K562 (cell line): ENCODE measurements around the gene TIMM8A. TPM values are rescaled to one million over a fixed set of nuclear protein-coding genes. Genes with fewer than 3 reads are reported as not detected.

Source experiments
- CBX5 ChIP-seq: IDR thresholded peaks from 2 replicates; pipeline ENCODE4 v1.6.1; 2014; ENCODE audit warnings: low read depth, borderline replicate concordance
- CC2D1A ChIP-seq: fragments of 450-650 bp; IDR thresholded peaks from 2 replicates; pipeline ENCODE4 v1.6.1; 2017; ENCODE audit warnings: mild to moderate bottlenecking
- FOXA3 ChIP-seq, 2 experiments: fragments of 450-650 bp in 1 of 2; sonication (generic) in 1 of 2; formaldehyde crosslinking; IDR thresholded peaks in 1 of 2; conservative IDR thresholded peaks in 1 of 2; 2 replicates each; pipeline versions ENCODE4 v1.4.0 to v1.8.0; 2020 to 2022; ENCODE audit warnings: mild to moderate bottlenecking in 2 of 2, missing genetic modification reagents in 1 of 2
- LEF1 ChIP-seq: fragments of 450-650 bp; IDR thresholded peaks from 2 replicates; pipeline ENCODE4 v1.6.1; 2016; ENCODE audit warnings: mild to moderate bottlenecking
- MTA1 ChIP-seq: fragments of 450-650 bp; IDR thresholded peaks from 2 replicates; pipeline ENCODE4 v1.6.1; 2017; ENCODE audit warnings: borderline replicate concordance
- MYBL2 ChIP-seq, 2 experiments: fragments of 450-650 bp in 1 of 2; sonication (generic) in 1 of 2; formaldehyde crosslinking in 1 of 2; IDR thresholded peaks; 2 replicates each; pipeline versions ENCODE4 v1.6.1 to v1.8.1; 2017 to 2022; ENCODE audit warnings: borderline replicate concordance in 1 of 2, inconsistent platforms in 1 of 2, low read depth in 1 of 2, mild to moderate bottlenecking in 1 of 2, missing genetic modification reagents in 1 of 2, moderate library complexity in 1 of 2
- PCBP2 ChIP-seq: fragments of 200-400 bp; formaldehyde crosslinking; IDR thresholded peaks from 2 replicates; pipeline ENCODE4 v1.6.1; 2018; ENCODE audit warnings: low read length, low read depth, mild to moderate bottlenecking, moderate library complexity; ENCODE audit not compliant: poor library complexity, severe bottlenecking
- SRF ChIP-seq, 2 experiments: fragments of 250-450, 450-650 bp in 1 of 2; sonication (Bioruptor Pico) in 1 of 2; sonication (generic) in 1 of 2; formaldehyde crosslinking; IDR thresholded peaks; 2 replicates each; pipeline versions ENCODE4 v1.5.0 to v1.5.1; 2020 to 2022; ENCODE audit warnings: mild to moderate bottlenecking in 1 of 2, missing genetic modification reagents in 1 of 2
- SRSF9 ChIP-seq: fragments of 200-400 bp; formaldehyde crosslinking; IDR thresholded peaks from 2 replicates; pipeline ENCODE4 v1.6.1; 2017; ENCODE audit warnings: low read depth, low read length, borderline replicate concordance
- TEAD2 ChIP-seq: fragments of 450-650 bp; IDR thresholded peaks from 2 replicates; pipeline ENCODE4 v1.6.1; 2016; ENCODE audit warnings: missing genetic modification characterization, control low read depth, missing compliant biosample characterization
- ZNF212 ChIP-seq: fragments of 450-650 bp; formaldehyde crosslinking; IDR thresholded peaks from 2 replicates; pipeline ENCODE4 v1.4.0; 2020; ENCODE audit warnings: mild to moderate bottlenecking
- polyA plus RNA-seq, 8 experiments: library from polyadenylated mRNA; depleted of rRNA in 4 of 8; stranded (reverse) in 5 of 8; unstranded in 3 of 8; fragments of >200 nt; fragmentation: Nextera tagmentation in 2 of 8; fragmentation: Illumina TruSeq in 1 of 8; extraction: Ambion mirVana in 2 of 8; extraction: Trizol in 1 of 8; gene quantifications; 2 replicates each; pipeline versions ENCODE4 v1.2.1 to v1.2.3, GENCODE V29; 2011 to 2014; ENCODE audit warnings: inconsistent platforms in 1 of 8, missing spikeins in 1 of 8
- total RNA-seq, 7 experiments: library from RNA; depleted of rRNA in 6 of 7; stranded (reverse); fragments of >200 nt in 6 of 7; fragmentation: Illumina TruSeq in 2 of 7; extraction: Trizol in 2 of 7; gene quantifications; 2 replicates each; pipeline versions ENCODE4 v1.2.1 to v1.2.3, GENCODE V29; 2011 to 2021; ENCODE audit warnings: low replicate concordance in 1 of 7
- TF ChIP-seq, protein P1 (sequence below): sonication (generic); formaldehyde crosslinking; IDR thresholded peaks from 2 replicates; pipeline ENCODE4 v1.8.1; 2023; ENCODE audit warnings: mild to moderate bottlenecking, missing genetic modification reagents
- TF ChIP-seq, protein P2 (sequence below): fragments of 200-400 bp; formaldehyde crosslinking; IDR thresholded peaks from 2 replicates; pipeline ENCODE4 v1.6.1; 2017; ENCODE audit warnings: mild to moderate bottlenecking, low read depth, low read length, moderate library complexity
- TF ChIP-seq, protein P3 (sequence below): sonication (generic); formaldehyde crosslinking; IDR thresholded peaks from 2 replicates; pipeline ENCODE4 v1.8.0; 2023; ENCODE audit warnings: mild to moderate bottlenecking, missing genetic modification reagents
- TF ChIP-seq, protein P4 (sequence below): fragments of 250-450 bp; sonication (Bioruptor Pico); IDR thresholded peaks from 2 replicates; pipeline ENCODE4 v1.5.0; 2020; ENCODE audit warnings: mild to moderate bottlenecking
- TF ChIP-seq, protein P5 (sequence below): fragments of 200-800 bp; sonication (Bioruptor generic); IDR thresholded peaks from 2 replicates; pipeline ENCODE4 v1.6.1; 2017; ENCODE audit warnings: missing genetic modification characterization, missing compliant biosample characterization

TIMM8A gene
- total and polyA plus RNA-seq, 9 of the 15 experiments (the other 6 are each of a cell fraction or from before 2014, with no cell fraction given): 10.9 to 132 (median 41.1) TPM

DNA sequence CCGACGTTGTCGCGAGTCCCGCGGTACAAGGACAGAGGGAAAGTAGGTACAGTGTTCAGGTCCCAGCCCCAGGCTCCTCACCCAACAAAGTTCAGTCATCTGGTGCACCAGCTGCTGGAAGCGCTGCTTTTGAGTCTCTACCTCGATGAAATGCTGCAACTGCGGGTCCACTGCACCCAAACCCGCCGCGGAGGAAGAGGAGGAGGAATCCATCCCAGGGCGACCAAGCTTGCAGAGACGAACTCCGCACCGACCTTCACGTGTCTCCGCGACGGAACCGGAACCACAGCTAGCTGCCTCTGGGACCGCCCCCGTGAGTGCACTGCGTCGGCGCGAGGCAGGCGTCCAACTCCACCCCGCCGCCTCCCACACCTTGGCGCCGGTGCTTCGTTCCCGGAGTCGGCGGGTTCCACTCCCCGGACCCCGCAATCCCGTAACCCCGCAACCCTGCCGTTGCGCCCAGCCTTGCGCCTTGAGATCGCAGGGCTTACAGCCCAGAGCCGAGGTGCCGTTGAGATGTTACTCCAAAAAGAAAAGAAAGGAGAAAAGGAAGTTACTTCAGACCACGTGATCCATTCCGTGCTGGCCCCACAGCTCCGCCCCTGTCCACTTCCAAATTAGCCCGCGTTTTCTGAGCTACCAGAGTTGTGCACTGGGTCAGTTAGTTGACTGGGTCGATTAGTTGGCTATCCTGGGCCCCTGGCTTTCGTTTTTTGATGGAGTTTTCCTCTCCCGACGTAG is at the start of gene TIMM8A (continued):
- no peak for TF ChIP-seq SRSF9
- TF ChIP-seq, protein P1, sequence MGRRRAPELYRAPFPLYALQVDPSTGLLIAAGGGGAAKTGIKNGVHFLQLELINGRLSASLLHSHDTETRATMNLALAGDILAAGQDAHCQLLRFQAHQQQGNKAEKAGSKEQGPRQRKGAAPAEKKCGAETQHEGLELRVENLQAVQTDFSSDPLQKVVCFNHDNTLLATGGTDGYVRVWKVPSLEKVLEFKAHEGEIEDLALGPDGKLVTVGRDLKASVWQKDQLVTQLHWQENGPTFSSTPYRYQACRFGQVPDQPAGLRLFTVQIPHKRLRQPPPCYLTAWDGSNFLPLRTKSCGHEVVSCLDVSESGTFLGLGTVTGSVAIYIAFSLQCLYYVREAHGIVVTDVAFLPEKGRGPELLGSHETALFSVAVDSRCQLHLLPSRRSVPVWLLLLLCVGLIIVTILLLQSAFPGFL (CRISPR knock-in tag): no peak
- no peak for TF ChIP-seq PCBP2
- TF ChIP-seq CC2D1A: no peak
- TF ChIP-seq, protein P2, sequence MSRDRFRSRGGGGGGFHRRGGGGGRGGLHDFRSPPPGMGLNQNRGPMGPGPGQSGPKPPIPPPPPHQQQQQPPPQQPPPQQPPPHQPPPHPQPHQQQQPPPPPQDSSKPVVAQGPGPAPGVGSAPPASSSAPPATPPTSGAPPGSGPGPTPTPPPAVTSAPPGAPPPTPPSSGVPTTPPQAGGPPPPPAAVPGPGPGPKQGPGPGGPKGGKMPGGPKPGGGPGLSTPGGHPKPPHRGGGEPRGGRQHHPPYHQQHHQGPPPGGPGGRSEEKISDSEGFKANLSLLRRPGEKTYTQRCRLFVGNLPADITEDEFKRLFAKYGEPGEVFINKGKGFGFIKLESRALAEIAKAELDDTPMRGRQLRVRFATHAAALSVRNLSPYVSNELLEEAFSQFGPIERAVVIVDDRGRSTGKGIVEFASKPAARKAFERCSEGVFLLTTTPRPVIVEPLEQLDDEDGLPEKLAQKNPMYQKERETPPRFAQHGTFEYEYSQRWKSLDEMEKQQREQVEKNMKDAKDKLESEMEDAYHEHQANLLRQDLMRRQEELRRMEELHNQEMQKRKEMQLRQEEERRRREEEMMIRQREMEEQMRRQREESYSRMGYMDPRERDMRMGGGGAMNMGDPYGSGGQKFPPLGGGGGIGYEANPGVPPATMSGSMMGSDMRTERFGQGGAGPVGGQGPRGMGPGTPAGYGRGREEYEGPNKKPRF: no peak
- no peak for TF ChIP-seq MTA1
- no peak for TF ChIP-seq FOXA3 (CRISPR knock-in tag; conservative IDR thresholded peaks at IDR 0.05 in 1 of 2, IDR thresholded peaks at IDR 0.05 in 1 of 2)
- no peak for TF ChIP-seq CBX5
- TF ChIP-seq, protein P3, sequence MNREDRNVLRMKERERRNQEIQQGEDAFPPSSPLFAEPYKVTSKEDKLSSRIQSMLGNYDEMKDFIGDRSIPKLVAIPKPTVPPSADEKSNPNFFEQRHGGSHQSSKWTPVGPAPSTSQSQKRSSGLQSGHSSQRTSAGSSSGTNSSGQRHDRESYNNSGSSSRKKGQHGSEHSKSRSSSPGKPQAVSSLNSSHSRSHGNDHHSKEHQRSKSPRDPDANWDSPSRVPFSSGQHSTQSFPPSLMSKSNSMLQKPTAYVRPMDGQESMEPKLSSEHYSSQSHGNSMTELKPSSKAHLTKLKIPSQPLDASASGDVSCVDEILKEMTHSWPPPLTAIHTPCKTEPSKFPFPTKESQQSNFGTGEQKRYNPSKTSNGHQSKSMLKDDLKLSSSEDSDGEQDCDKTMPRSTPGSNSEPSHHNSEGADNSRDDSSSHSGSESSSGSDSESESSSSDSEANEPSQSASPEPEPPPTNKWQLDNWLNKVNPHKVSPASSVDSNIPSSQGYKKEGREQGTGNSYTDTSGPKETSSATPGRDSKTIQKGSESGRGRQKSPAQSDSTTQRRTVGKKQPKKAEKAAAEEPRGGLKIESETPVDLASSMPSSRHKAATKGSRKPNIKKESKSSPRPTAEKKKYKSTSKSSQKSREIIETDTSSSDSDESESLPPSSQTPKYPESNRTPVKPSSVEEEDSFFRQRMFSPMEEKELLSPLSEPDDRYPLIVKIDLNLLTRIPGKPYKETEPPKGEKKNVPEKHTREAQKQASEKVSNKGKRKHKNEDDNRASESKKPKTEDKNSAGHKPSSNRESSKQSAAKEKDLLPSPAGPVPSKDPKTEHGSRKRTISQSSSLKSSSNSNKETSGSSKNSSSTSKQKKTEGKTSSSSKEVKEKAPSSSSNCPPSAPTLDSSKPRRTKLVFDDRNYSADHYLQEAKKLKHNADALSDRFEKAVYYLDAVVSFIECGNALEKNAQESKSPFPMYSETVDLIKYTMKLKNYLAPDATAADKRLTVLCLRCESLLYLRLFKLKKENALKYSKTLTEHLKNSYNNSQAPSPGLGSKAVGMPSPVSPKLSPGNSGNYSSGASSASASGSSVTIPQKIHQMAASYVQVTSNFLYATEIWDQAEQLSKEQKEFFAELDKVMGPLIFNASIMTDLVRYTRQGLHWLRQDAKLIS: no peak
- no peak; the same call in 1 of the 2 replicates for TF ChIP-seq MYBL2 (IDR thresholded peaks at IDR 0.05; ENCODE audit: low read depth)
- TF ChIP-seq MYBL2 (CRISPR knock-in tag; IDR thresholded peaks at IDR 0.05; ENCODE audit: borderline replicate concordance): no peak
- TF ChIP-seq, protein P4, sequence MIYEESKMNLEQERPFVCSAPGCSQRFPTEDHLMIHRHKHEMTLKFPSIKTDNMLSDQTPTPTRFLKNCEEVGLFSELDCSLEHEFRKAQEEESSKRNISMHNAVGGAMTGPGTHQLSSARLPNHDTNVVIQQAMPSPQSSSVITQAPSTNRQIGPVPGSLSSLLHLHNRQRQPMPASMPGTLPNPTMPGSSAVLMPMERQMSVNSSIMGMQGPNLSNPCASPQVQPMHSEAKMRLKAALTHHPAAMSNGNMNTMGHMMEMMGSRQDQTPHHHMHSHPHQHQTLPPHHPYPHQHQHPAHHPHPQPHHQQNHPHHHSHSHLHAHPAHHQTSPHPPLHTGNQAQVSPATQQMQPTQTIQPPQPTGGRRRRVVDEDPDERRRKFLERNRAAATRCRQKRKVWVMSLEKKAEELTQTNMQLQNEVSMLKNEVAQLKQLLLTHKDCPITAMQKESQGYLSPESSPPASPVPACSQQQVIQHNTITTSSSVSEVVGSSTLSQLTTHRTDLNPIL (CRISPR knock-in tag): no peak
- TF ChIP-seq ZNF212 (CRISPR knock-in tag): no peak
- TF ChIP-seq, protein P5, sequence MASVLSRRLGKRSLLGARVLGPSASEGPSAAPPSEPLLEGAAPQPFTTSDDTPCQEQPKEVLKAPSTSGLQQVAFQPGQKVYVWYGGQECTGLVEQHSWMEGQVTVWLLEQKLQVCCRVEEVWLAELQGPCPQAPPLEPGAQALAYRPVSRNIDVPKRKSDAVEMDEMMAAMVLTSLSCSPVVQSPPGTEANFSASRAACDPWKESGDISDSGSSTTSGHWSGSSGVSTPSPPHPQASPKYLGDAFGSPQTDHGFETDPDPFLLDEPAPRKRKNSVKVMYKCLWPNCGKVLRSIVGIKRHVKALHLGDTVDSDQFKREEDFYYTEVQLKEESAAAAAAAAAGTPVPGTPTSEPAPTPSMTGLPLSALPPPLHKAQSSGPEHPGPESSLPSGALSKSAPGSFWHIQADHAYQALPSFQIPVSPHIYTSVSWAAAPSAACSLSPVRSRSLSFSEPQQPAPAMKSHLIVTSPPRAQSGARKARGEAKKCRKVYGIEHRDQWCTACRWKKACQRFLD (CRISPR knock-in tag): 0 out of 2 replicates have a peak, but pooled peaks have one; percentile 54
- TF ChIP-seq SRF (CRISPR knock-in tag; IDR thresholded peaks at IDR 0.05): no peak
- no peak for TF ChIP-seq LEF1
- no peak for TF ChIP-seq TEAD2
